Ovary (tissue), 9 donors: ENCODE data around the gene PXDC1. TPM values are rescaled to one million over a fixed set of nuclear protein-coding genes. Genes with fewer than 3 reads are reported as not detected.

Experiments used
- DNase-seq, 5 donors: peaks; one replicate each; pipeline ENCODE4 v3.0.0-alpha.2; 2019 to 2020
- H3K27ac ChIP-seq, 2 donors: fragments of 200-600 bp; one replicate each; pipeline versions ENCODE4 v1.5.1 to v1.8.0; 2019 to 2022
- H3K27me3 ChIP-seq: fragments of 200-600 bp; one replicate; pipeline ENCODE4 v1.8.0; 2022
- H3K36me3 ChIP-seq: fragments of 200-600 bp; sonication (generic); one replicate; pipeline ENCODE4 v1.5.1; 2019
- H3K4me1 ChIP-seq: one replicate; pipeline ENCODE4 v1.8.1; 2013; ENCODE audit warnings: mild to moderate bottlenecking, moderate library complexity; ENCODE audit not compliant: insufficient read depth
- H3K4me3 ChIP-seq: fragments of 200-600 bp; sonication (generic); one replicate; pipeline ENCODE4 v1.5.1; 2017
- H3K9me3 ChIP-seq, 2 donors: fragments of 200-600 bp in 1 of 2; sonication (generic) in 1 of 2; one replicate each; pipeline versions ENCODE4 v1.5.1 to v1.8.1; 2013 to 2019; ENCODE audit warnings: mild to moderate bottlenecking in 1 of 2, moderate library complexity in 1 of 2
- EP300 ChIP-seq: sonication (generic); formaldehyde crosslinking; IDR thresholded peaks from one replicate; pipeline ENCODE4 v1.6.1; 2017; ENCODE audit warnings: antibody characterized with exemption
- POLR2A ChIP-seq: fragments of 450-650 bp; IDR thresholded peaks from one replicate; pipeline ENCODE4 v1.6.1; 2017; ENCODE audit warnings: antibody characterized with exemption, mild to moderate bottlenecking, moderate library complexity
- WGBS, 3 donors: extraction: QIAGEN DNeasy Blood & Tissue Kit in 1 of 3; methylation state at CpG; one replicate each; pipeline versions ENCODE4 v1.1.5 to v1.1.7; 2013 to 2017; 5-methylcytosine and 5-hydroxymethylcytosine counted together
- intact Hi-C, 4 donors: fragments of 100-400 bp; cut with DNase I; formaldehyde crosslinking; loops; one replicate each; pipeline versions ENCODE4 v1.11.0 to v1.15.1; 2022 to 2023
- polyA plus RNA-seq, 2 donors: library from polyadenylated mRNA; stranded (reverse); fragments of 200-250 nt in 1 of 2; fragments of 350-450 nt in 1 of 2; fragmentation: Illumina TruSeq in 1 of 2; extraction: RNeasy Lipid Tissue Mini Kit (QIAGEN cat#74804) in 1 of 2; gene quantifications; one replicate each; pipeline ENCODE4 v1.2.3, GENCODE V29; 2013 to 2014
- total RNA-seq, 7 donors: library from RNA; depleted of rRNA in 2 of 7; stranded (reverse); fragments of >200 nt in 2 of 7; fragmentation: NEBNext Ultra II Directional in 3 of 7; extraction: Animal tissue kit (Norgen Biotek cat#: 25700) in 3 of 7; gene quantifications; one replicate each; pipeline versions ENCODE4 v1.1.0 to v1.2.4, GENCODE V29; 2016 to 2023
- TF ChIP-seq, protein P1 (sequence below), 3 donors: fragments of 450-650 bp in 2 of 3; fragments of 200-600 bp in 1 of 3; IDR thresholded peaks; one replicate each; pipeline versions ENCODE4 v1.5.1 to v1.8.0; 2016 to 2022; ENCODE audit warnings: antibody characterized with exemption in 3 of 3, mild to moderate bottlenecking in 1 of 3
- donor health status: DM: no; HTN: no; CAD: no; lungs with moderate emphysema.
- donor health status: DM: no; HTN: no; CAD: no.
- donor health status: Bipolar disorder and iron deficiency.
- donor health status: DM: yes; HTN: yes; CAD: no.
- donor health status: DM: no; HTN: no; CAD: no.
- donor health status: DM: yes; HTN: yes; CAD: no.

Gene PXDC1
- total and polyA plus RNA-seq, 9 donors, result 16.1 to 49.4 (median 23.4) TPM

GRCh38 chr6:3708540-3708939, 43.0 kb downstream of the PXDC1 start:
- intact Hi-C loops, result no loop called here
- WGBS, 3 donors, result 80 to 88% (median 83%) methylated on average over 4 of the region's 4 CpGs
- Histone ChIP-seq H3K4me3 (no peak overlapping the region), H3K4me1 (no peaks in the 10 kb centered on the region), H3K27ac (no peak overlapping the region), H3K36me3 (no peaks in the 10 kb centered on the region), H3K27me3 (no peaks in the 10 kb centered on the region), H3K9me3 (no peaks in the 10 kb centered on the region)
- TF ChIP-seq POLR2A (no peak), EP300 (no peak)
- TF ChIP-seq, protein P1, sequence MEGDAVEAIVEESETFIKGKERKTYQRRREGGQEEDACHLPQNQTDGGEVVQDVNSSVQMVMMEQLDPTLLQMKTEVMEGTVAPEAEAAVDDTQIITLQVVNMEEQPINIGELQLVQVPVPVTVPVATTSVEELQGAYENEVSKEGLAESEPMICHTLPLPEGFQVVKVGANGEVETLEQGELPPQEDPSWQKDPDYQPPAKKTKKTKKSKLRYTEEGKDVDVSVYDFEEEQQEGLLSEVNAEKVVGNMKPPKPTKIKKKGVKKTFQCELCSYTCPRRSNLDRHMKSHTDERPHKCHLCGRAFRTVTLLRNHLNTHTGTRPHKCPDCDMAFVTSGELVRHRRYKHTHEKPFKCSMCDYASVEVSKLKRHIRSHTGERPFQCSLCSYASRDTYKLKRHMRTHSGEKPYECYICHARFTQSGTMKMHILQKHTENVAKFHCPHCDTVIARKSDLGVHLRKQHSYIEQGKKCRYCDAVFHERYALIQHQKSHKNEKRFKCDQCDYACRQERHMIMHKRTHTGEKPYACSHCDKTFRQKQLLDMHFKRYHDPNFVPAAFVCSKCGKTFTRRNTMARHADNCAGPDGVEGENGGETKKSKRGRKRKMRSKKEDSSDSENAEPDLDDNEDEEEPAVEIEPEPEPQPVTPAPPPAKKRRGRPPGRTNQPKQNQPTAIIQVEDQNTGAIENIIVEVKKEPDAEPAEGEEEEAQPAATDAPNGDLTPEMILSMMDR (IDR thresholded peaks at IDR 0.05), result no peak
- DNase-seq, result no peak

- 55 to 67% (median 62%) methylated on average over 10 of the region's 10 CpGs for WGBS, 3 donors
- intact Hi-C loops, result no loop called here
- H3K36me3 ChIP-seq, result no peaks in the 10 kb centered on the region
- no peak overlapping the region for H3K27ac ChIP-seq
- no peak for DNase-seq
- no peaks in the 10 kb centered on the region for H3K9me3 ChIP-seq
- no peaks in the 10 kb centered on the region for H3K27me3 ChIP-seq
- no peak overlapping the region for H3K4me3 ChIP-seq
- H3K4me1 ChIP-seq, result no peaks in the 10 kb centered on the region
- TF ChIP-seq POLR2A, result no peak
- no peak for TF ChIP-seq EP300
- TF ChIP-seq, protein P1 (IDR thresholded peaks at IDR 0.05), result no peak
Observed at GRCh38 chr6:3707751-3708412, 43.6 kb downstream of the PXDC1 start.

GRCh38 chr6:3707024-3707423, 44.5 kb downstream of the PXDC1 start:
- intact Hi-C loops, result no loop called here
- Histone ChIP-seq H3K27me3 (no peaks in the 10 kb centered on the region), H3K4me3 (no peak overlapping the region), H3K4me1 (no peaks in the 10 kb centered on the region), H3K9me3 (no peaks in the 10 kb centered on the region), H3K36me3 (no peaks in the 10 kb centered on the region), H3K27ac (no peak overlapping the region)
- DNase-seq, result no peak
- TF ChIP-seq, protein P1 (IDR thresholded peaks at IDR 0.05), result no peak
- TF ChIP-seq EP300 (no peak), POLR2A (no peak)
- WGBS, 3 donors, result 74 to 84% (median 82%) methylated on average over 2 of the region's 2 CpGs

- TF ChIP-seq, protein P1 (IDR thresholded peaks at IDR 0.05), result no peak
- TF ChIP-seq POLR2A (no peak), EP300 (no peak)
- no peak for DNase-seq
- WGBS, 3 donors, result 87 to 89% (median 88%) methylated on average over 4 of the region's 4 CpGs
- Histone ChIP-seq H3K27me3 (no peaks in the 10 kb centered on the region), H3K4me3 (no peak overlapping the region), H3K36me3 (no peaks in the 10 kb centered on the region), H3K9me3 (no peaks in the 10 kb centered on the region), H3K27ac (no peak overlapping the region), H3K4me1 (no peaks in the 10 kb centered on the region)
- intact Hi-C loops, result no loop called here
Observed at GRCh38 chr6:3706547-3706946, 45.0 kb downstream of the PXDC1 start.
